Thyroid gland (tissue), 4 donors: ENCODE measurements around the gene WBP4. TPM values are rescaled to one million over a fixed set of nuclear protein-coding genes. Genes with fewer than 3 reads are reported as not detected.

ENCODE experiments used
- microRNA counts, 2 donors: library from miRNA; unstranded; fragments of <30 nt; microRNA quantifications; one replicate each; lab custom pipeline; 2016 to 2017
- microRNA-seq: library from miRNA; unstranded; fragments of <30 nt; microRNA quantifications from one replicate; pipeline ENCODE4, GENCODE V29; 2016
- small RNA-seq: library from RNA; depleted of rRNA; stranded (forward); fragments of <200 nt; gene quantifications from one replicate; pipeline ENCODE3, GENCODE V24; 2016
- total RNA-seq, 4 donors: library from RNA; depleted of rRNA; stranded (reverse); fragments of >200 nt; gene quantifications; one replicate each; pipeline ENCODE4 v1.2.3, GENCODE V29; 2016

Gene WBP4
- total RNA-seq, 4 donors from 2014 or later: 9.4 to 19.2 (median 10.6) TPM

MicroRNA genes within 50 kb of the gene (microRNA counts, 767-probe panel; counts per million panel counts)
- microRNA hsa-miR-3168 (lab: Ali Mortazavi, UCI): 0 counts per million in 2 donors

Small RNA genes within 50 kb of the gene (microRNA-seq; reads per million reads assigned to microRNA genes)
- not detected for gene MIR3168

Small RNA genes within 50 kb of the gene (small RNA-seq; reads per million reads assigned to genes)
- gene MIR3168: not detected
- gene RN7SL597P: not detected

Other genes starting within 250 kb of the WBP4 start
- gene ELF1, start 42.2 kb upstream of the WBP4 start, total RNA-seq: 100 to 1,000 TPM; 105 to 119 (median 110) TPM
- 10 to 100 TPM; 10.2 to 11.9 (median 11.2) TPM for gene KBTBD6, start 71.3 kb downstream of the WBP4 start, total RNA-seq
- gene KBTBD7, start 133.1 kb downstream of the WBP4 start, total RNA-seq: 10 to 100 TPM; 11.4 to 19.2 (median 14.6) TPM
- 10 to 100 TPM in 3 of 4 donors, 1 to 10 TPM in 1; 9.3 to 22.2 (median 12.0) TPM for gene MTRF1, start 202.1 kb downstream of the WBP4 start, total RNA-seq
- 10 to 100 TPM; 16.9 to 42.7 (median 19.0) TPM for gene NAA16, start 249.8 kb downstream of the WBP4 start, total RNA-seq